Transverse colon (tissue), 4 donors: ENCODE data around the gene NHERF2. TPM values are rescaled to one million over a fixed set of nuclear protein-coding genes. Genes with fewer than 3 reads are reported as not detected.

Experiments
- DNase-seq: peaks from one replicate; pipeline ENCODE4 v3.0.0-alpha.2; 2019
- H3K27ac ChIP-seq, 4 donors: fragments of 200-600 bp; sonication (generic); 2 replicates each; pipeline ENCODE4 v1.5.1; 2016 to 2018; ENCODE audit warnings: inconsistent platforms in 4 of 4
- H3K27me3 ChIP-seq: fragments of 200-600 bp; sonication (generic); 2 replicates; pipeline ENCODE4 v1.5.1; 2017; ENCODE audit warnings: inconsistent platforms
- H3K36me3 ChIP-seq, 4 donors: fragments of 200-600 bp; sonication (generic); 2 replicates each; pipeline ENCODE4 v1.5.1; 2017 to 2019; ENCODE audit warnings: inconsistent platforms in 4 of 4
- H3K4me1 ChIP-seq, 4 donors: fragments of 200-600 bp; sonication (generic); 2 replicates each; pipeline ENCODE4 v1.5.1; 2017 to 2020; ENCODE audit warnings: inconsistent platforms in 4 of 4
- H3K4me3 ChIP-seq, 4 donors: fragments of 200-600 bp; sonication (generic); 1 replicate in 1 of 4; 2 replicates in 3 of 4; pipeline versions ENCODE4 v1.5.1 to v1.6.1; 2017 to 2019; ENCODE audit warnings: inconsistent platforms in 4 of 4
- H3K9me3 ChIP-seq, 2 donors: fragments of 200-600 bp; sonication (generic); 2 replicates each; pipeline ENCODE4 v1.5.1; 2017 to 2019; ENCODE audit warnings: inconsistent platforms in 2 of 2
- CTCF ChIP-seq, 5 experiments: fragments of 200-600 bp in 3 of 5; fragments of 450-650 bp in 2 of 5; sonication (generic) in 3 of 5; IDR thresholded peaks; 1 replicate in 2 of 5; 2 replicates in 3 of 5; pipeline ENCODE4 v1.5.1; 2016 to 2017; ENCODE audit warnings: antibody characterized with exemption in 5 of 5, inconsistent platforms in 3 of 5, mild to moderate bottlenecking in 2 of 5, moderate library complexity in 1 of 5
- EP300 ChIP-seq: sonication (generic); formaldehyde crosslinking; IDR thresholded peaks from one replicate; pipeline ENCODE4 v1.6.1; 2017; ENCODE audit warnings: antibody characterized with exemption, low read depth
- POLR2A ChIP-seq: fragments of 450-650 bp; IDR thresholded peaks from one replicate; pipeline ENCODE4 v1.6.1; 2016; ENCODE audit warnings: antibody characterized with exemption, mild to moderate bottlenecking, moderate library complexity
- POLR2AphosphoS5 ChIP-seq, 3 donors: sonication (generic); formaldehyde crosslinking; IDR thresholded peaks; one replicate each; pipeline ENCODE4 v1.6.1; 2016; ENCODE audit warnings: antibody characterized with exemption in 3 of 3
- WGBS, 2 donors: methylation state at CpG; one replicate each; pipeline ENCODE4 v1.1.5; 2018; ENCODE audit warnings: low coverage in 1 of 2; 5-methylcytosine and 5-hydroxymethylcytosine counted together
- in situ Hi-C, 4 donors: fragments of 200-750 bp; cut with MboI; loops; one replicate each; pipeline versions ENCODE4 v1.15.0 to v1.15.1; 2017; ENCODE audit warnings: low sequenced_read_pairs in 3 of 4, low pct_ligation_motif_present in 1 of 4, low pct_unique_long_range_greater_than_20kb in 1 of 4
- intact Hi-C: fragments of 100-400 bp; cut with DNase I; formaldehyde crosslinking; loops from one replicate; pipeline ENCODE4 v1.15.1; 2023; ENCODE audit warnings: low total_unique reads
- total RNA-seq, 4 donors: library from RNA; depleted of rRNA; stranded (reverse); fragments of >200 nt; gene quantifications; one replicate each; pipeline ENCODE4 v1.1.0, GENCODE V29; 2016

The NHERF2 gene
- total RNA-seq, 4 donors from 2014 or later: 3.7 to 61.9 (median 29.8) TPM

- intact Hi-C loops: loop anchor here (10.0 kb wide), 1 partner anchor 1610 kb away; no protein-coding TSS in a partner anchor
- peak; percentile 33 for DNase-seq
- Histone ChIP-seq H3K9me3 (no peaks in the 10 kb centered on the region), H3K27me3 (no peaks in the 10 kb centered on the region), H3K36me3 (no peaks in the 10 kb centered on the region), H3K4me1 (peaks cover 56 to 83% (median 75%) of the 10 kb centered on the region in 4 donors), H3K4me3 (no peak overlapping the region), H3K27ac (peak overlapping the region; percentile 76 to 87 (median 82))
- TF ChIP-seq CTCF (IDR thresholded peaks at IDR 0.05) (no peak), POLR2AphosphoS5 (IDR thresholded peaks at IDR 0.05) (no peak), EP300 (no peak), POLR2A (no peak)
- WGBS, 2 donors: 69 to 87% methylated on average over 7 to 12 of the region's 22 CpGs
- in situ Hi-C loops: no loop called here
Observed at GRCh38 chr16:2044541-2044940, 17.8 kb downstream of the NHERF2 start.

GRCh38 chr16:2045965-2046892 is 19.5 kb downstream of the NHERF2 start:
- peak overlapping the region; percentile 86 to 92 (median 88) for H3K27ac ChIP-seq

GRCh38 chr16:2046893-2047329 is 20.2 kb downstream of the NHERF2 start:
- H3K36me3 ChIP-seq: no peaks in the 10 kb centered on the region
- intact Hi-C loops (loop anchor here (10.0 kb wide), 1 partner anchor 1612 kb away; no protein-coding TSS in a partner anchor), in situ Hi-C loops (no loop called here)
- peaks cover 35 to 60% (median 52%) of the 10 kb centered on the region in 4 donors for H3K4me1 ChIP-seq
- H3K9me3 ChIP-seq: no peaks in the 10 kb centered on the region
- no peak for DNase-seq
- peak overlapping the region; percentile 86 to 92 (median 88) for H3K27ac ChIP-seq
- peak in 2 of 3 donors; percentile 63 to 73 for TF ChIP-seq POLR2AphosphoS5 (IDR thresholded peaks at IDR 0.05)
- peak; percentile 61 for TF ChIP-seq POLR2A
- TF ChIP-seq EP300: no peak
- H3K27me3 ChIP-seq: no peaks in the 10 kb centered on the region
- WGBS, 2 donors: 9% methylated on average over 8 of the region's 8 CpGs; no CpG with 5 or more reads in 1 of the 2 donors
- H3K4me3 ChIP-seq: peak overlapping the region; percentile 71 to 97 (median 76)

More at GRCh38 chr16:2045965-2046892, 19.5 kb downstream of the NHERF2 start:
- no peaks in the 10 kb centered on the region for H3K27me3 ChIP-seq
- peaks cover 40 to 66% (median 59%) of the 10 kb centered on the region in 4 donors for H3K4me1 ChIP-seq
- no peaks in the 10 kb centered on the region for H3K9me3 ChIP-seq
- no peaks in the 10 kb centered on the region for H3K36me3 ChIP-seq
- intact Hi-C loops: loop anchor here (10.0 kb wide), 1 partner anchor 1611 kb away; no protein-coding TSS in a partner anchor
- in situ Hi-C loops: no loop called here
- 77% methylated on average over 21 of the region's 21 CpGs; no CpG with 5 or more reads in 1 of the 2 donors for WGBS, 2 donors
- DNase-seq: no peak
- no peak for TF ChIP-seq POLR2A
- TF ChIP-seq EP300: no peak
- TF ChIP-seq CTCF (IDR thresholded peaks at IDR 0.05): no peak
- no peak for TF ChIP-seq POLR2AphosphoS5 (IDR thresholded peaks at IDR 0.05)
- H3K4me3 ChIP-seq: peak overlapping the region in 1 of 4 donors; percentile 71

- 1% methylated on average over 49 of the region's 81 CpGs; no CpG with 5 or more reads in 1 of the 2 donors for WGBS, 2 donors
- TF ChIP-seq POLR2A: peak; percentile 7
- peak; percentile 24 to 75 (median 41) for TF ChIP-seq CTCF (IDR thresholded peaks at IDR 0.05)
- no peak for TF ChIP-seq EP300
- peak; percentile 61 to 66 (median 64) for TF ChIP-seq POLR2AphosphoS5 (IDR thresholded peaks at IDR 0.05)
- H3K27ac ChIP-seq: peak within 1 kb of the TSS; percentile 86 to 92 (median 88)
- H3K9me3 ChIP-seq: no peaks in the 10 kb centered on the region
- peak within 1 kb of the TSS; percentile 71 to 97 (median 76) for H3K4me3 ChIP-seq
- peak; percentile 97 for DNase-seq
- no peaks in the 10 kb centered on the region for H3K27me3 ChIP-seq
- H3K36me3 ChIP-seq: no peaks in the 10 kb centered on the region
- intact Hi-C loops (loop anchor here (10.0 kb wide), 1 partner anchor 1613 kb away; no protein-coding TSS in a partner anchor), in situ Hi-C loops (no loop called here)
- H3K4me1 ChIP-seq: peaks cover 29 to 54% (median 46%) of the 10 kb centered on the region in 4 donors
Observed at GRCh38 chr16:2047330-2048115, 20.8 kb downstream of the NHERF2 start, which contains the start of the genes NTHL1 and TSC2. Gene NTHL1 (minus strand): TSS chr16:2047834. CDS start chr16:2047823, 11 bp downstream. Gene TSC2 (plus strand): TSS chr16:2047985. CDS start chr16:2048616, 631 bp downstream.
